ENCODE data around the gene ZDBF2. TPM values are rescaled to one million over a fixed set of nuclear protein-coding genes. Genes with fewer than 3 reads are reported as not detected.

Gene ZDBF2
- total RNA-seq, 1 experiment from 2014 or later = 31.8 TPM

- H3K9me3 Mint-ChIP-seq = no peaks in the 10 kb centered on the region; a peak in 1 of 5 replicates
- H3K27ac ChIP-seq (ENCODE audit: insufficient read length, low read depth, low read length) = no peak overlapping the region
- H4K5ac ChIP-seq (ENCODE audit: insufficient read length, low read depth, low read length) = no peak overlapping the region
- H2AFZ ChIP-seq (ENCODE audit: low read length) = no peak overlapping the region
- H3K27ac Mint-ChIP-seq = peak overlapping the region in 1 of 3 experiments; percentile 80; a peak in 1 of 7 replicates
- no peak overlapping the region for H3K56ac ChIP-seq (ENCODE audit: insufficient read length, low read depth, low read length)
- no peaks in the 10 kb centered on the region for H4K20me1 ChIP-seq (ENCODE audit: control insufficient read depth, insufficient read depth, insufficient read length)
- no peak overlapping the region for H3K14ac ChIP-seq (ENCODE audit: insufficient read depth, low read length)
- peaks cover 8% of the 10 kb centered on the region; the same call in 1 of the 2 replicates for H3K79me2 ChIP-seq (ENCODE audit: insufficient read depth, low read length)
- H3K4me1 ChIP-seq (ENCODE audit: insufficient read depth, low read length) = no peaks in the 10 kb centered on the region
- H3K79me1 ChIP-seq (ENCODE audit: insufficient read depth, low read depth, low read length, poor library complexity, severe bottlenecking) = peaks cover 4% of the 10 kb centered on the region
- H4K8ac ChIP-seq (replicated peaks; ENCODE audit: insufficient read length, low read depth, low read length) = no peak overlapping the region
- H3K36me3 Mint-ChIP-seq (ENCODE audit: insufficient read depth in 1 of 3, low read depth in 3 of 3) = peaks cover 11 to 16% (median 16%) of the 10 kb centered on the region in 3 experiments
- H3K18ac ChIP-seq (ENCODE audit: insufficient read length, low read depth, low read length) = no peak overlapping the region
- H3K27me3 Mint-ChIP-seq (ENCODE audit: low read depth) = peaks cover 7% of the 10 kb centered on the region; the same call in 1 of the 2 replicates
- no CpG with 5 or more reads among the region's 3 CpGs for WGBS (ENCODE audit: extremely low coverage, insufficient read length, low lambda C conversion rate)
- no peak overlapping the region for H2BK20ac ChIP-seq (ENCODE audit: low read depth, low read length, poor library complexity, severe bottlenecking)
- no peak overlapping the region for H4K91ac ChIP-seq (ENCODE audit: insufficient read length, low read depth, low read length)
- no peak overlapping the region for H2AK5ac ChIP-seq (ENCODE audit: insufficient read length, low read length)
- no peak overlapping the region for H2BK120ac ChIP-seq (ENCODE audit: low read depth, low read length, poor library complexity, severe bottlenecking)
- no peak overlapping the region for H3K23ac ChIP-seq (ENCODE audit: insufficient read length, low read depth, low read length)
- no peaks in the 10 kb centered on the region for H3K9me3 ChIP-seq (ENCODE audit: control insufficient read depth, low read depth, low read length)
- H2BK5ac ChIP-seq (ENCODE audit: insufficient read length, low read length) = no peak overlapping the region
- no peaks in the 10 kb centered on the region for H3K27me3 ChIP-seq (ENCODE audit: insufficient read depth, low read length)
- H2BK12ac ChIP-seq (ENCODE audit: insufficient read length, low read depth, low read length) = no peak overlapping the region
- peak overlapping the region; percentile 24 to 40; a peak in 3 of 5 replicates for H3K4me3 Mint-ChIP-seq
- H3K4me1 Mint-ChIP-seq = peaks cover 42 to 43% of the 10 kb centered on the region in 2 experiments
- TF ChIP-seq, protein P1, sequence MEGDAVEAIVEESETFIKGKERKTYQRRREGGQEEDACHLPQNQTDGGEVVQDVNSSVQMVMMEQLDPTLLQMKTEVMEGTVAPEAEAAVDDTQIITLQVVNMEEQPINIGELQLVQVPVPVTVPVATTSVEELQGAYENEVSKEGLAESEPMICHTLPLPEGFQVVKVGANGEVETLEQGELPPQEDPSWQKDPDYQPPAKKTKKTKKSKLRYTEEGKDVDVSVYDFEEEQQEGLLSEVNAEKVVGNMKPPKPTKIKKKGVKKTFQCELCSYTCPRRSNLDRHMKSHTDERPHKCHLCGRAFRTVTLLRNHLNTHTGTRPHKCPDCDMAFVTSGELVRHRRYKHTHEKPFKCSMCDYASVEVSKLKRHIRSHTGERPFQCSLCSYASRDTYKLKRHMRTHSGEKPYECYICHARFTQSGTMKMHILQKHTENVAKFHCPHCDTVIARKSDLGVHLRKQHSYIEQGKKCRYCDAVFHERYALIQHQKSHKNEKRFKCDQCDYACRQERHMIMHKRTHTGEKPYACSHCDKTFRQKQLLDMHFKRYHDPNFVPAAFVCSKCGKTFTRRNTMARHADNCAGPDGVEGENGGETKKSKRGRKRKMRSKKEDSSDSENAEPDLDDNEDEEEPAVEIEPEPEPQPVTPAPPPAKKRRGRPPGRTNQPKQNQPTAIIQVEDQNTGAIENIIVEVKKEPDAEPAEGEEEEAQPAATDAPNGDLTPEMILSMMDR (conservative IDR thresholded peaks at IDR 0.05) = no peak
- no peak overlapping the region for H3K4me2 ChIP-seq (ENCODE audit: insufficient read depth, insufficient read length, low read length)
- peaks cover 11% of the 10 kb centered on the region for H3K23me2 ChIP-seq (ENCODE audit: insufficient read length, low read depth, low read length, poor library complexity, severe bottlenecking)
- H2BK15ac ChIP-seq (ENCODE audit: low read depth, low read length) = no peak overlapping the region
- no peak overlapping the region for H3K4ac ChIP-seq (ENCODE audit: low read depth, low read length)
- DNase-seq = no peak
- H3T11ph ChIP-seq (ENCODE audit: low read length) = no peak overlapping the region
- H3K9ac ChIP-seq (ENCODE audit: extremely low read depth, insufficient read length, low read length) = no peak overlapping the region
These were observed 3.0 kb downstream of the ZDBF2 start for GRCh38 chr2:206277503-206277902.

Measured in H9 (cell line).